NCI-H2107 (cell line): Measurements from ENCODE around the gene LRRC71.
A peak's percentile ranks its signal among the peaks of the same experiment; 100 is the strongest.
"Not testable (repeated sequence)": the region's sequence is repeated elsewhere in the genome, so short reads cannot be mapped to it uniquely, and the experiment has no call there.

Source experiments
- DNase-seq: peaks from one replicate; lab custom pipeline; 2025; lab: John Stamatoyannopoulos, UW

The LRRC71 gene

GRCh38 chr1:156905651-156906050, 14.8 kb upstream of the LRRC71 start:
- no peak for DNase-seq

DNA sequence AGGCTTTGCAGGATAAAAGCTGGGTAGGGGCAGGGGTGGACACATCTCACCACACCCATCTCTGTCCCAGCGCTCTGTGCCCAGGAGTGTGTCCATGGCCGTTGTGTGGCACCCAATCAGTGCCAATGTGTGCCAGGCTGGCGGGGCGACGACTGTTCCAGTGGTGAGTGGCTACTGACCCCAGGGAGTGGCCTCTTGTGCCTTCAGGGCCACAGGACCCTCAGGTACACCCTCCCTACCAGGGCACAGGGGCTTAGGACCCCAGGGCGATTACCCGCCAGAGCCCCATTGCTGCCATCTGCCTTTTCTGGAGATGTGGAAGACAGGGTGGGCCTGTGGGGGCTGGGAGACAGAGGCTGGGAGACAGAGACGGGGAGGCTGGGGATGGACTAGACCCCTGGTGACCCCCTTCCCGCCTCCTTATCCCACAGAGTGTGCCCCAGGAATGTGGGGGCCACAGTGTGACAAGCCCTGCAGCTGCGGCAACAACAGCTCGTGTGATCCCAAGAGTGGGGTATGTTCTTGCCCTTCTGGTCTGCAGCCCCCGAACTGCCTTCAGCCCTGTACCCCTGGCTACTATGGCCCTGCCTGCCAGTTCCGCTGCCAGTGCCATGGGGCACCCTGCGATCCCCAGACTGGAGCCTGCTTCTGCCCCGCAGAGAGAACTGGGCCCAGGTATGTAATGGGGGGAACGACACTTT, 14.1 kb upstream of the LRRC71 start:
- DNase-seq = no peak

DNA sequence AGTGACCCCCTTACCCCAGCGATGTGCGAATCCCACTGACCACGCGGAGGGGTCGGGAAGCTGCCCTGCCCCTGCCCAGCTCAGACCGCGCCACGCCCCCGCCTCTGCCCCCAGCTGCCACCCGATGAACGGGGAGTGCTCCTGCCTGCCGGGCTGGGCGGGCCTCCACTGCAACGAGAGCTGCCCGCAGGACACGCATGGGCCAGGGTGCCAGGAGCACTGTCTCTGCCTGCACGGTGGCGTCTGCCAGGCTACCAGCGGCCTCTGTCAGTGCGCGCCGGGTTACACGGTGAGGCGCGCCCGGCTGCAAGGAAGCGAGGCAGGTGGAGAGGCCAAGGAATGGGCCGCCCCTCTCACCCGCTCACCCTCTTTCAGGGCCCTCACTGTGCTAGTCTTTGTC, 11.9 kb upstream of the LRRC71 start:
- no peak for DNase-seq

DNA sequence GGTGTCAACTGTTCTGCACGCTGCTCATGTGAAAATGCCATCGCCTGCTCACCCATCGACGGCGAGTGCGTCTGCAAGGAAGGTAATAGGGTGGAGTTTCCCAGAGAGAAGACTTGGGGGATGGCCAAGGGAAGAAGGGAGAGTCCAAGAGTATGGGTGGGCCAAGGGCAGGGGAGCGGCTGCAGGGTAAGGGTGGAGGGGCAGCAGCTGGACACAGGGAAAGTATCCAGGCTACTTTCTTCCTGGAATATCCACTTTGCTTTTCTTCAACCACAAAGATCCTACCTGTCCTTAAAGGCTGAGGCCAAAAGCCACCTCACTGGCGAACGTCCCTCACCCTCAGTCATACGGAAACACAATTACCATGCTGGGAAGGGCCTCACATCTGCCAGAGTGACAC, 11.5 kb upstream of the LRRC71 start:
- DNase-seq = no peak

DNA sequence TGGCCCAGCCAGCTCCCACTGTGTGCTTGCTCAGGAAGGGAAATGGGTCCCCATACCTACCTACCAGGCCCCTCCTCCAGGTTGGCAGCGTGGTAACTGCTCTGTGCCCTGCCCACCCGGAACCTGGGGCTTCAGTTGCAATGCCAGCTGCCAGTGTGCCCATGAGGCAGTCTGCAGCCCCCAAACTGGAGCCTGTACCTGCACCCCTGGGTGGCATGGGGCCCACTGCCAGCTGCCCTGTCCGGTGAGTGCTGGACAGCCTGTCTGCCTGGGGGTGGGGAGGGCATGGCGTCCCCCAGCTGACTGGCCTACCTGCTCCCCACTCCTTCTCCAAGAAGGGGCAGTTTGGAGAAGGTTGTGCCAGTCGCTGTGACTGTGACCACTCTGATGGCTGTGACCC, 10.8 kb upstream of the LRRC71 start:
- DNase-seq = no peak

GRCh38 chr1:156910309-156910782, 10.1 kb upstream of the LRRC71 start:
- DNase-seq = no peak

GRCh38 chr1:156911577-156912298, 8.7 kb upstream of the LRRC71 start:
- no peak for DNase-seq

DNA sequence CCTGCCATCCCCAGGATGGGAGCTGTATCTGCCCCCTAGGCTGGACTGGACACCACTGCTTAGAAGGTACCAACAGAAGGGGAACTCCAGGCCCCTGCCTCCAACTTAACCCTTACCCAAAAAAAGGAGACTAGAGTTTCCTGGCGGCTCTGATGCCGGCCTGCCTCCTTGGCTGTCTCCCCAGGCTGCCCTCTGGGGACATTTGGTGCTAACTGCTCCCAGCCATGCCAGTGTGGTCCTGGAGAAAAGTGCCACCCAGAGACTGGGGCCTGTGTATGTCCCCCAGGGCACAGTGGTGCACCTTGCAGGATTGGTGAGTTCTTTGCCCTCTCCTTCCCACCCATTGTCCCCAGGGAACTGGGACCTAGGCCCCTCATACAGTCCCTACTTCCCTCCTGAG, 8.1 kb upstream of the LRRC71 start:
- DNase-seq = no peak

- no peak for DNase-seq
Measured at GRCh38 chr1:156912861-156913808, 7.3 kb upstream of the LRRC71 start.

- DNase-seq = no peak
Measured at GRCh38 chr1:156913809-156914387, 6.5 kb upstream of the LRRC71 start.

GRCh38 chr1:156914440-156914856, 6.0 kb upstream of the LRRC71 start:
- no peak for DNase-seq

GRCh38 chr1:156921053-156921529, 659 bp downstream of the LRRC71 start:
- no peak for DNase-seq

DNA sequence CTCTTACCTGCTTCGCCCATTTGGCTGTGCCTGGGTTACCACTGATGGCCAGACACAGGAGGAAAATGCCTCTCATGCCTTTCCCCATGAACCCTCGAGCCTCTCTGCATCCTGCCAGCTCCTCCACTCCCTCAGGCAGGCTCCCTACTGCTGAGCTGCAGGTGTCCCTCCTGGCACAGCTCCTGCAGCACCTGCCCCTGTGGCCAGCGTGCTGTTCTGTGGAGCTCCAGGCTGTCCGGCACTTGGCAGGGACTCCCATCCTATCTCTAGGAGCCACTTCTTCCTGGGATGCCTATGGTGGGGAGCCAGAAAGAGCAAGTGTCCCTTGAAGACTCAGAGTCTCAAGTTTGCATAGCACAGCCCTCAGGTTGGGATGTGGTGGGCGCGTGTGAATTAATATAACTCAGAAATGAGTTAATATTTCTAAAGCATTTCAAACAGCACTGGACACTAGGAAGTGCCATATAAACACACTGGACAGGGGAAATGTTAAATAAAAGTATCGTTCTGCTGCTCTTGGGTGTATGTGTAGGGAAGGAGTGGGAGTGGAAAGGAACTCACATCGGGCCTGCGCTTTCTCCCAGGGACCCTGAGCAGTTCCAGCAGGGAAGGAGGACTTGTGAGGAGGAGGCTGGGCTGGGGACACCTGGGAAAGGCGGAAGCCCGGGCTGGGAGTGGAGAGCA, 2.7 kb downstream of the LRRC71 start:
- DNase-seq = no peak

- DNase-seq = no peak
Measured at GRCh38 chr1:156923670-156924477, 3.4 kb downstream of the LRRC71 start.

DNA sequence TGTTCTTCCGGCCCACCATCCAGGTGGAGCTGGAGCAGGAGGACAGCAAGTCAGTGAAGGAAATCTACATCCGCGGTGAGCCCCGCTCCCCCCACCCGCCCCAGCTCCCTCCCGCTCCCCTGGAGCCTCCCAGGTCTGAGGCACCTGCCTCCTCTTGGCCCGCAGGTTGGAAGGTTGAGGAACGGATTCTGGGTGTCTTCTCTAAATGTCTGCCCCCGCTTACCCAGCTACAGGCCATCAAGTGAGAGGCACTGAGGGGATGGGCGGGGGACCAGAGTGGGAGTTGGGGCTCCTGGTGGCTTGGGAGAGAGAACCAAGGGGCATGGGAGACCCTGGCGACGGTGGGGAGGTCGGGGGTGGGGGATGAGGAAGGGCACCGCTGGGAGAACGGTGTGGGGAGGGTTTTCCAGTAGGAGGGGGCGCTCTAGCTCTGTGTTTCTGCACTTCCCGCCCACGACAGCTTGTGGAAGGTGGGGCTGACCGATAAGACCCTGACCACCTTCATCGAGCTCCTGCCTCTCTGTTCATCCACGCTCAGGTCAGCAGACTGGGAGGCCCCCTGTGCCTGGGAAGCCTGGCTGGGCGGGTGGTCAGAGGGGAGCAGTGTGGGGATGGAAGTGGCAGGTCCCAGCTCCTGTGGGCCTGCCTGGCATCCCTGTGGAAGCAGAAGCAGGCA, 4.2 kb downstream of the LRRC71 start:
- no peak for DNase-seq

DNA sequence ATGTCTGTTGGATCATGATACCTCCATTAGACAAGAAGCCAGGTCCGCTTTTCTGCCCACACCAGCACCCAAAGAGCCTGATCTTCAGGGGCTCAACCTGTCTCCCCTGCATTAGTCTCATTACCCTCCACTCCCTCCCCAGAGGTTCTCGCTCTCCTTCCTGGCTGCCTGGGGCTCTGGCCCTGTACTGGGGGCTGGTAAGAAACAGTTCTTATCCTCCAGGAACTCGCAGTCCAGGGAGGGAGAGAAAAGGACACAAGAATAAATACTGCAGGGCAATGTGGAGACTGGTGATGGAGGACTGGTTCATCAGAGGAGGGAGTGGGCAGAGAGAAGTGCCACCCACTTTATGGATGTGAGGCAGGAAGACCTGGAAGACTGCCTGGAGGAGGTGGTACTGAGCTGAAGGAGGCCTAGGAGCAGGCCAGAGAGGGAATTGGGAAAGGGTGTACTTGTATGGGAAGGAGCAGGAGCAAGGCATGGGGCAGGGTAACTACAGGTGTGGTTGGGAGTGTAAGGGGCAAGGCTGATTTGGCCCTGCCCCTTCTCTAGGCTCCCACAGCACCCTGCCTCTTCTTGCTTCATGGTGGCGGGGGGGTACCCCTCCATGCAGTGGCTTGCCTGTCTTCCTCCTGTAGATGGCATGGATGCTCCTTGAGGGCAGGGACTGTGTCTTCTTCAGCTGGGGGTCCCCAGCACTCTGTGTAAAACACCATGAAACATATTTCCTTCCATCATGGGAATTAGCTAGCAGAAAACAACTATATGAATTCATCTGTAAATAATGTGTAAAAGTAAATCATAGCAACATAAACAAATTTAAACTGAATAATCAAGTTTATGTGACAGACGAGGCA, 5.0 kb downstream of the LRRC71 start:
- DNase-seq = no peak

- DNase-seq = peak; percentile 68
Measured at GRCh38 chr1:156926175-156926574, 5.7 kb downstream of the LRRC71 start.

GRCh38 chr1:156926695-156927094, 6.3 kb downstream of the LRRC71 start:
- not testable (repeated sequence) for DNase-seq
